Measurements from ENCODE around the gene UBE2E2.

Gene UBE2E2

DNA sequence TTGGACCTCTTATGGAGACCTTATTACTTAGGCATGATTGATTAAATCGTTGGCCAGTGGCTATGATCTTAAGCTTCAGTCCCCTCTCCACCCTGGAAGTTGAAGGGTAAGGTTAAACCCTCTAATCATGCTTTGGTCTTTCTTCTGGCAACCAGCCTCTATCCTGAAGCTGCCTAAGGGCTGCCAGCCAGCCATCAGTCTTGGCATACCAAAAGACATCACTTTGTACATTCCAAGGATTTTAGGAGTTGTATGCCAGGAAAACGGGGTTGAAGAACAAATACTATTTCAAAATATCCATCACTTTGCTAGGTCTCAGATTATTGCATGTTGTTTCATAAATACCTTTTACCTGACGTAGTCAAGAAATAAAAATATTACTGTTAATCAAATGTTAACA, 28.9 kb downstream of the UBE2E2 start:
- H3K79me1 ChIP-seq (ENCODE audit: low read depth, low read length) = peaks cover 2% of the 10 kb centered on the region
- H4K8ac ChIP-seq (ENCODE audit: low read depth, low read length) = no peak overlapping the region
- H3K4ac ChIP-seq (ENCODE audit: low read length) = no peak overlapping the region
- no peak overlapping the region for H2BK15ac ChIP-seq (ENCODE audit: low read length)
- DNase-seq (ENCODE audit: low spot score) = no peak
- no peak overlapping the region for H3K23ac ChIP-seq (ENCODE audit: low read depth, low read length, poor library complexity)
- no peak overlapping the region for H4K91ac ChIP-seq (ENCODE audit: low read depth, low read length, poor library complexity)
- H3K14ac ChIP-seq (ENCODE audit: low read length) = no peak overlapping the region
- no peak overlapping the region for H3K4me2 ChIP-seq (ENCODE audit: insufficient read depth, low read length, poor library complexity, severe bottlenecking)
- no peak overlapping the region for H2BK120ac ChIP-seq (ENCODE audit: low read depth, low read length)
- no peak overlapping the region for H2AK5ac ChIP-seq (ENCODE audit: low read depth, low read length)
- no peak overlapping the region for H2BK12ac ChIP-seq (ENCODE audit: low read length)
- no peak overlapping the region for H3K4me3 ChIP-seq (ENCODE audit: low read length in 2 of 2)
- no peaks in the 10 kb centered on the region for H3K9me3 ChIP-seq (replicated peaks in 1 of 2; ENCODE audit: control insufficient read depth in 2 of 2, insufficient read depth in 1 of 2, low read depth in 1 of 2, low read length in 2 of 2)
- H3K4me1 ChIP-seq (ENCODE audit: control insufficient read depth in 2 of 2, insufficient read depth in 1 of 2, low read depth in 1 of 2, low read length in 2 of 2) = no peaks in the 10 kb centered on the region
- H3K36me3 ChIP-seq (replicated peaks in 1 of 2; ENCODE audit: control insufficient read depth in 2 of 2, insufficient read depth in 2 of 2, low read length in 2 of 2) = no peaks in the 10 kb centered on the region
- H2BK5ac ChIP-seq (ENCODE audit: low read length) = no peak overlapping the region
- H3K18ac ChIP-seq (ENCODE audit: low read length) = no peak overlapping the region
- no peak overlapping the region for H2AFZ ChIP-seq (ENCODE audit: low read length)
- no peak overlapping the region for H3K9ac ChIP-seq (ENCODE audit: low read depth, low read length, poor library complexity)
- no peak overlapping the region for H3K27ac ChIP-seq (replicated peaks; ENCODE audit: low read length)
- WGBS, 2 donors (ENCODE audit: extremely low coverage in 2 of 2, insufficient read length in 2 of 2, insufficient replicate concordance in 1 of 2) = no CpG with 5 or more reads among the region's 3 CpGs
- no peaks in the 10 kb centered on the region for H3K27me3 ChIP-seq (ENCODE audit: control insufficient read depth in 3 of 3, insufficient read depth in 3 of 3, low read depth in 1 of 3, low read length in 3 of 3)

DNA sequence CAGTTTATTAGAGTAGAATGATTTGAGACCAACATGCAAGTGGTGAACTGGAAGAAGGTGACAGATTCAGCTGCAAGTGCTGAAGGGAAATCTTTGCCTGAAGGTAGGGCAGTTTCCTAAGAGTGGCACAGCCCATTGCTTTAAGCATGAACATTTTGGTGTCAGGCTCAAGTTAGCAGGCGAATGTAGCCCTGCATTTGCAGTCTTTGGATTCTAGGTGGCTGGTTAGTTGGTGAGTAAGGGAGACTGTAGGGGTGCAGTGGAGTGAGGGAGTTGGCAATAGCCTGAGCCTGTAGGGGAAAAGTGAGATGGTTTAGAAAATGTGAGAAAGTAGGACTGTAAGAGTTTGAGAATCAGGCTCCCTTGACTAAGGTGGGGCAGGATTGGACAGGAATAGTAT, 29.7 kb downstream of the UBE2E2 start:
- no peak overlapping the region for H4K91ac ChIP-seq (ENCODE audit: low read depth, low read length, poor library complexity)
- H3K4me2 ChIP-seq (ENCODE audit: insufficient read depth, low read length, poor library complexity, severe bottlenecking) = no peak overlapping the region
- H3K27ac ChIP-seq (replicated peaks; ENCODE audit: low read length) = no peak overlapping the region
- no CpG with 5 or more reads among the region's 1 CpG for whole genome bisulfite sequencing, 2 donors (ENCODE audit: extremely low coverage in 2 of 2, insufficient read length in 2 of 2, insufficient replicate concordance in 1 of 2)
- H3K79me1 ChIP-seq (ENCODE audit: low read depth, low read length) = peaks cover 2% of the 10 kb centered on the region
- no peaks in the 10 kb centered on the region for H3K4me1 ChIP-seq (ENCODE audit: control insufficient read depth in 2 of 2, insufficient read depth in 1 of 2, low read depth in 1 of 2, low read length in 2 of 2)
- H3K14ac ChIP-seq (ENCODE audit: low read length) = no peak overlapping the region
- no peak overlapping the region for H2BK15ac ChIP-seq (ENCODE audit: low read length)
- H3K36me3 ChIP-seq (replicated peaks in 1 of 2; ENCODE audit: control insufficient read depth in 2 of 2, insufficient read depth in 2 of 2, low read length in 2 of 2) = no peaks in the 10 kb centered on the region
- H2BK5ac ChIP-seq (ENCODE audit: low read length) = no peak overlapping the region
- H3K27me3 ChIP-seq (ENCODE audit: control insufficient read depth in 3 of 3, insufficient read depth in 3 of 3, low read depth in 1 of 3, low read length in 3 of 3) = no peaks in the 10 kb centered on the region
- no peak for DNase-seq (ENCODE audit: low spot score)
- no peak overlapping the region for H3K23ac ChIP-seq (ENCODE audit: low read depth, low read length, poor library complexity)
- no peak overlapping the region for H2AK5ac ChIP-seq (ENCODE audit: low read depth, low read length)
- no peak overlapping the region for H3K4me3 ChIP-seq (ENCODE audit: low read length in 2 of 2)
- no peak overlapping the region for H2AFZ ChIP-seq (ENCODE audit: low read length)
- H3K18ac ChIP-seq (ENCODE audit: low read length) = no peak overlapping the region
- no peaks in the 10 kb centered on the region for H3K9me3 ChIP-seq (replicated peaks in 1 of 2; ENCODE audit: control insufficient read depth in 2 of 2, insufficient read depth in 1 of 2, low read depth in 1 of 2, low read length in 2 of 2)
- no peak overlapping the region for H2BK120ac ChIP-seq (ENCODE audit: low read depth, low read length)
- H4K8ac ChIP-seq (ENCODE audit: low read depth, low read length) = no peak overlapping the region
- H2BK12ac ChIP-seq (ENCODE audit: low read length) = no peak overlapping the region
- H3K4ac ChIP-seq (ENCODE audit: low read length) = no peak overlapping the region
- no peak overlapping the region for H3K9ac ChIP-seq (ENCODE audit: low read depth, low read length, poor library complexity)

DNA sequence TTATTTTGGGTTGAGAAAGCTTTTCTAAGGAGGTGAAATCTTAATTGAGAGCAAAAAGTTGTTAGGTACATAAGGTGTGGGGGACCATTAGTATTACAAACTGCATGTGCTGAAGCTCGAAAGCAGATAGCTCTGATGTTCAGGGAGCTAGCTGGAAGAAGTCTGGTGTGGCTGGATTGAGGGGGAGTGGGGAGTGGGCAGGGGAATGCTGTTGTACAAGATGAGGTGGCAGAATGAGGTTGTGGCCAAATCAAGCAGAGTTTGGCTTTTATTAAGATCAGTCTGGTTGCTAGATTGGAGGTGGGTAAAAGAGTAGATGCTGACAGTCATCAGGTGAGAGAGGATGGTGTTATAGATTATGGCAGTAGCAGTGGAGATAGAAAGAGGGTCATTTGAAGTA, 32.1 kb downstream of the UBE2E2 start:
- H3K4me3 ChIP-seq (ENCODE audit: low read length in 2 of 2) = no peak overlapping the region
- no CpG with 5 or more reads among the region's 1 CpG for WGBS, 2 donors (ENCODE audit: extremely low coverage in 2 of 2, insufficient read length in 2 of 2, insufficient replicate concordance in 1 of 2)
- no peak overlapping the region for H3K23ac ChIP-seq (ENCODE audit: low read depth, low read length, poor library complexity)

GRCh38 chr3:23236890-23237289, 33.8 kb downstream of the UBE2E2 start:
- Histone ChIP-seq H3K27ac (replicated peaks; ENCODE audit: low read length) (no peak overlapping the region), H3K9me3 (replicated peaks in 1 of 2; ENCODE audit: control insufficient read depth in 2 of 2, insufficient read depth in 1 of 2, low read depth in 1 of 2, low read length in 2 of 2) (no peaks in the 10 kb centered on the region), H2BK5ac (ENCODE audit: low read length) (no peak overlapping the region), H3K18ac (ENCODE audit: low read length) (no peak overlapping the region), H3K4me1 (ENCODE audit: control insufficient read depth in 2 of 2, insufficient read depth in 1 of 2, low read depth in 1 of 2, low read length in 2 of 2) (peaks cover 0 to 4% of the 10 kb centered on the region in 2 donors), H2BK120ac (ENCODE audit: low read depth, low read length) (no peak overlapping the region), H2AK5ac (ENCODE audit: low read depth, low read length) (no peak overlapping the region), H3K9ac (ENCODE audit: low read depth, low read length, poor library complexity) (no peak overlapping the region), H3K14ac (ENCODE audit: low read length) (no peak overlapping the region), H3K4me2 (ENCODE audit: insufficient read depth, low read length, poor library complexity, severe bottlenecking) (no peak overlapping the region), H3K4ac (ENCODE audit: low read length) (no peak overlapping the region), H2AFZ (ENCODE audit: low read length) (no peak overlapping the region), H3K23ac (ENCODE audit: low read depth, low read length, poor library complexity) (no peak overlapping the region), H2BK15ac (ENCODE audit: low read length) (no peak overlapping the region), H2BK12ac (ENCODE audit: low read length) (no peak overlapping the region), H3K27me3 (ENCODE audit: control insufficient read depth in 3 of 3, insufficient read depth in 3 of 3, low read depth in 1 of 3, low read length in 3 of 3) (no peaks in the 10 kb centered on the region), H3K36me3 (replicated peaks in 1 of 2; ENCODE audit: control insufficient read depth in 2 of 2, insufficient read depth in 2 of 2, low read length in 2 of 2) (no peaks in the 10 kb centered on the region), H4K8ac (ENCODE audit: low read depth, low read length) (no peak overlapping the region), H3K79me1 (ENCODE audit: low read depth, low read length) (no peaks in the 10 kb centered on the region), H4K91ac (ENCODE audit: low read depth, low read length, poor library complexity) (no peak overlapping the region), H3K4me3 (ENCODE audit: low read length in 2 of 2) (no peak overlapping the region)
- no peak for DNase-seq (ENCODE audit: low spot score)
- WGBS, 2 donors (ENCODE audit: extremely low coverage in 2 of 2, insufficient read length in 2 of 2, insufficient replicate concordance in 1 of 2) = no CpG with 5 or more reads among the region's 6 CpGs

More for the DNA sequence above, 32.1 kb downstream of the UBE2E2 start:
- Histone ChIP-seq H3K4ac (ENCODE audit: low read length) (no peak overlapping the region), H3K4me1 (ENCODE audit: control insufficient read depth in 2 of 2, insufficient read depth in 1 of 2, low read depth in 1 of 2, low read length in 2 of 2) (no peaks in the 10 kb centered on the region), H2BK12ac (ENCODE audit: low read length) (no peak overlapping the region), H3K18ac (ENCODE audit: low read length) (no peak overlapping the region), H2BK120ac (ENCODE audit: low read depth, low read length) (no peak overlapping the region), H3K4me2 (ENCODE audit: insufficient read depth, low read length, poor library complexity, severe bottlenecking) (no peak overlapping the region), H2BK5ac (ENCODE audit: low read length) (no peak overlapping the region), H3K14ac (ENCODE audit: low read length) (no peak overlapping the region), H4K8ac (ENCODE audit: low read depth, low read length) (no peak overlapping the region), H4K91ac (ENCODE audit: low read depth, low read length, poor library complexity) (no peak overlapping the region), H2AK5ac (ENCODE audit: low read depth, low read length) (no peak overlapping the region), H3K27me3 (ENCODE audit: control insufficient read depth in 3 of 3, insufficient read depth in 3 of 3, low read depth in 1 of 3, low read length in 3 of 3) (no peaks in the 10 kb centered on the region), H3K79me1 (ENCODE audit: low read depth, low read length) (no peaks in the 10 kb centered on the region), H2AFZ (ENCODE audit: low read length) (no peak overlapping the region), H3K27ac (replicated peaks; ENCODE audit: low read length) (no peak overlapping the region), H3K36me3 (replicated peaks in 1 of 2; ENCODE audit: control insufficient read depth in 2 of 2, insufficient read depth in 2 of 2, low read length in 2 of 2) (no peaks in the 10 kb centered on the region), H3K9ac (ENCODE audit: low read depth, low read length, poor library complexity) (no peak overlapping the region), H3K9me3 (replicated peaks in 1 of 2; ENCODE audit: control insufficient read depth in 2 of 2, insufficient read depth in 1 of 2, low read depth in 1 of 2, low read length in 2 of 2) (no peaks in the 10 kb centered on the region), H2BK15ac (ENCODE audit: low read length) (no peak overlapping the region)
- no peak for DNase-seq (ENCODE audit: low spot score)
